Measurements from ENCODE around the gene ADGB. TPM values are rescaled to one million over a fixed set of nuclear protein-coding genes. Genes with fewer than 3 reads are reported as not detected.

ADGB gene
- polyA plus RNA-seq, 2 of the 4 experiments (the other 2 are of a cell fraction) = not detected

- DNase-seq (ENCODE audit: low read depth in 1 of 2, low spot score in 1 of 2) (no peak), ATAC-seq (no peak)
- H3K4me2 ChIP-seq = no peak overlapping the region
Observed at GRCh38 chr6:146741609-146742008, 142.8 kb downstream of the ADGB start.

GRCh38 chr6:146753306-146753705, 154.5 kb downstream of the ADGB start:
- H3K27ac ChIP-seq = no peak overlapping the region
- DNase-seq (ENCODE audit: low read depth in 1 of 2, low spot score in 1 of 2) = no peak
- H3K9me3 ChIP-seq = no peaks in the 10 kb centered on the region
- POLR2A ChIA-PET = no interaction called here
- WGBS (ENCODE audit: missing lambda C conversion rate) = 9% methylated on average over 2 of the region's 2 CpGs
- no peaks in the 10 kb centered on the region for H3K4me1 ChIP-seq
- TF ChIP-seq PBX3 (IDR thresholded peaks at IDR 0.05) (no peak), TFCP2L1 (CRISPR knock-in tag; IDR thresholded peaks at IDR 0.05) (no peak), ZSCAN20 (CRISPR knock-in tag; IDR thresholded peaks at IDR 0.05) (no peak), EP300 (IDR thresholded peaks at IDR 0.05) (no peak), KDM5A (IDR thresholded peaks at IDR 0.05) (no peak)
- CTCF ChIA-PET = no interaction called here
- ATAC-seq = no peak
- no peak overlapping the region for H3K4me2 ChIP-seq
- no peak for FAIRE-seq
- no peak overlapping the region for H3K4me3 ChIP-seq

More at GRCh38 chr6:146741609-146742008, 142.8 kb downstream of the ADGB start:
- POLR2A ChIA-PET = no interaction called here
- CTCF ChIA-PET = no interaction called here
- H3K9me3 ChIP-seq = no peaks in the 10 kb centered on the region
- no peak overlapping the region for H3K27ac ChIP-seq
- TF ChIP-seq HEYL (CRISPR knock-in tag; IDR thresholded peaks at IDR 0.05) (no peak), TP53 (CRISPR knock-in tag; IDR thresholded peaks at IDR 0.05) (no peak), EHMT2 (IDR thresholded peaks at IDR 0.05; ENCODE audit: low read depth) (no peak), MAZ (IDR thresholded peaks at IDR 0.05; ENCODE audit: borderline replicate concordance, low read depth, low read length) (no peak), PHF8 (IDR thresholded peaks at IDR 0.05; ENCODE audit: borderline replicate concordance, low read depth) (no peak), USF2 (IDR thresholded peaks at IDR 0.05) (no peak), ATOH8 (CRISPR knock-in tag; IDR thresholded peaks at IDR 0.05; ENCODE audit: low read depth) (no peak), POLR2A (IDR thresholded peaks at IDR 0.05; ENCODE audit: low read length) (no peak), MYC (IDR thresholded peaks at IDR 0.05; ENCODE audit: borderline replicate concordance, low read length) (no peak), ZC3H11A (IDR thresholded peaks at IDR 0.05) (no peak), HOXA7 (CRISPR knock-in tag; IDR thresholded peaks at IDR 0.05) (no peak), CEBPB (IDR thresholded peaks at IDR 0.05) (no peak), RFX5 (IDR thresholded peaks at IDR 0.05) (no peak), CBX8 (IDR thresholded peaks at IDR 0.05) (no peak), HES2 (IDR thresholded peaks at IDR 0.05) (no peak), FOXS1 (CRISPR knock-in tag; IDR thresholded peaks at IDR 0.05) (no peak), NFE2L2 (conservative IDR thresholded peaks at IDR 0.05; ENCODE audit: low read length) (no peak), JUN (IDR thresholded peaks at IDR 0.05) (no peak), JUNB (IDR thresholded peaks at IDR 0.05) (no peak), SMC3 (IDR thresholded peaks at IDR 0.05) (no peak)
- no peak overlapping the region for H3K4me3 ChIP-seq
- H3K4me1 ChIP-seq = no peaks in the 10 kb centered on the region
- no peak for FAIRE-seq

- H3K4me2 ChIP-seq = no peak overlapping the region
- H3K9me3 ChIP-seq = no peaks in the 10 kb centered on the region
- ChIA-PET POLR2A (no interaction called here), CTCF (interaction anchor here (1.3 kb wide), 1 partner anchor 18 kb away, joined by 3 read pairs; no protein-coding TSS in a partner anchor)
- TF ChIP-seq RAD21 (conservative IDR thresholded peaks at IDR 0.05 in 1 of 2, IDR thresholded peaks at IDR 0.05 in 1 of 2) = no peak
- no peak for TF ChIP-seq E2F6 (IDR thresholded peaks at IDR 0.05; ENCODE audit: borderline replicate concordance, low read depth)
- TF ChIP-seq JUNB (IDR thresholded peaks at IDR 0.05) = no peak
- TF ChIP-seq HOXA7 (CRISPR knock-in tag; IDR thresholded peaks at IDR 0.05) = no peak
- no peak for TF ChIP-seq PHF8 (IDR thresholded peaks at IDR 0.05; ENCODE audit: borderline replicate concordance, low read depth)
- no peak for TF ChIP-seq EHMT2 (IDR thresholded peaks at IDR 0.05; ENCODE audit: low read depth)
- TF ChIP-seq MAX (IDR thresholded peaks at IDR 0.05) = no peak
- no peak for TF ChIP-seq CEBPB (IDR thresholded peaks at IDR 0.05)
- no peak for TF ChIP-seq POLR2AphosphoS2 (conservative IDR thresholded peaks at IDR 0.05; ENCODE audit: low read length)
- TF ChIP-seq TFCP2L1 (CRISPR knock-in tag; IDR thresholded peaks at IDR 0.05) = no peak
- no peak for TF ChIP-seq NPAS2 (CRISPR knock-in tag; IDR thresholded peaks at IDR 0.05; ENCODE audit: borderline replicate concordance)
- no peak for TF ChIP-seq EHF (CRISPR knock-in tag; IDR thresholded peaks at IDR 0.05)
- no peak for TF ChIP-seq HEYL (CRISPR knock-in tag; IDR thresholded peaks at IDR 0.05)
- TF ChIP-seq MAZ (IDR thresholded peaks at IDR 0.05; ENCODE audit: borderline replicate concordance, low read depth, low read length) = no peak
- no peak for TF ChIP-seq FOSB (CRISPR knock-in tag; IDR thresholded peaks at IDR 0.05)
- TF ChIP-seq HDAC2 (IDR thresholded peaks at IDR 0.05) = no peak
- TF ChIP-seq TP53 (CRISPR knock-in tag; IDR thresholded peaks at IDR 0.05) = no peak
- H3K27ac ChIP-seq = no peak overlapping the region
- 59% methylated on average over 1 of the region's 1 CpG for WGBS (ENCODE audit: missing lambda C conversion rate)
- FAIRE-seq (no peak), ATAC-seq (no peak), DNase-seq (ENCODE audit: low read depth in 1 of 2, low spot score in 1 of 2) (no peak)
- no peaks in the 10 kb centered on the region for H3K4me1 ChIP-seq
- H3K4me3 ChIP-seq = no peak overlapping the region
Observed at GRCh38 chr6:146767632-146768031, 168.9 kb downstream of the ADGB start.

Data from A549 (cell line).